HG03066 (cell line): Measurements from ENCODE around the gene PRG3.

Experiments used
- ATAC-seq: cut with Tn5 transposase; IDR thresholded peaks from one replicate; pipeline ENCODE4 v1.9.1; 2021; ENCODE audit warnings: low read depth; ENCODE audit not compliant: unreplicated experiment

Gene PRG3, protein sequence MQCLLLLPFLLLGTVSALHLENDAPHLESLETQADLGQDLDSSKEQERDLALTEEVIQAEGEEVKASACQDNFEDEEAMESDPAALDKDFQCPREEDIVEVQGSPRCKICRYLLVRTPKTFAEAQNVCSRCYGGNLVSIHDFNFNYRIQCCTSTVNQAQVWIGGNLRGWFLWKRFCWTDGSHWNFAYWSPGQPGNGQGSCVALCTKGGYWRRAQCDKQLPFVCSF

DNA sequence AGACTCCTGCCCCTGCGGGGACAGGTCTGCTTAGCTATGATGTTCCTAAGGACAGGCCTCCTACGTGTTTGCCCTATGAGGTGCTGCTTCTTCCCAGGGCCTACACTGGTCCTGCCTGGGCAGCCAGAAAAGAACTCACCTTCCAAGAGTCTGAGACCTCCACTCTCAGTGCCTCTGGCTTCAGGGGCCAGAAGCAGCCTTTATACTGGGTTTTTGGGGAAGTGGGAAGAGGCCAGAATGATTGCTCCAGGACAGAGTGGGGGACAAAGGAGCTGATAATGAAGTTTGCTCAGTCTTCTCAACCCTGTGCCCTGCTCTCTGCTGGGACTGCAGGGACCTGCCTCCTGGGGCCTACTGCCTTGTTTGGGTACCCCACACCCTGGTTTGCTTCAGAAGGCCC lies at the start of gene PRG3:
Gene PRG3, minus strand, starts transcription at position 176 of the 400 bp plus-strand sequence. CDS start 442 bp downstream, outside the sequence.
- ATAC-seq, result no peak

DNA sequence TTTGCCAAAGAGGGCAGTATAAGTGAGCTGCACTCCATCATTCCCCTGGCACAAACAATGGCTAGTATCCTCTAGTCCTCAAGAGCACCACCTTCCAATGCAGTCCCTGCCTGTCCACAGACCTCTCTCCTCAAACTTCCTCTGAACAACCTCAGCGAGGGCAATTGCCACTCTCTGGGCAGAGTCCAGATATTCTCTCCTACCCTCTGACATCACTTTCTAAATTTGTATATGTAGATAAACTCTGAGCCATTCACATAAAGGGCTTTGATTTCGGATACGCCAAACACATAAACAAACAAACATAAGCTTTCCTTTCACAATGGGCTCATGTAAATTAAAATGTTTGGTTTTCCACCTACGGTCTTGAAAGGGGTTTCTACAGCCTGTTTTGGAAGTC lies 49.0 kb upstream of the PRG3 start:
- no peak for ATAC-seq

DNA sequence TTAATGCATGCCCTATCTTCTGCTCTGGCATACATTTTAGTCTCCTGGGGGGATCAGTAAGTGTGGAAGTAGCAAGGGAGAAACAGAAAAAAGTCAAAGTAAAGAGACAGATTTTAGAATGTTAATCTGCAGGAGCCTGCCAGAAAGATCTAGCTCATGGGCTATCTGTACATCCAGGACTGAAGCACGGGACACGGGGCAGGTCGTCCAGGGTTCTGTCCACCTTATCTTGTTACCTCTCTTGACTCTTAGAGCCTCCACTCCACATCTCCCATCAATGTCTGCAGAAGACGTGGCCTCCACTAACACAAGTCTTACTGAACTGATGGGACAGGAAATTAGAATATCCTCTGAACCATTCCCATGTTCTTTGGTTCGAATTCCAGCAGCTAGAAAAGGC lies 47.7 kb upstream of the PRG3 start:
- ATAC-seq, result no peak

DNA sequence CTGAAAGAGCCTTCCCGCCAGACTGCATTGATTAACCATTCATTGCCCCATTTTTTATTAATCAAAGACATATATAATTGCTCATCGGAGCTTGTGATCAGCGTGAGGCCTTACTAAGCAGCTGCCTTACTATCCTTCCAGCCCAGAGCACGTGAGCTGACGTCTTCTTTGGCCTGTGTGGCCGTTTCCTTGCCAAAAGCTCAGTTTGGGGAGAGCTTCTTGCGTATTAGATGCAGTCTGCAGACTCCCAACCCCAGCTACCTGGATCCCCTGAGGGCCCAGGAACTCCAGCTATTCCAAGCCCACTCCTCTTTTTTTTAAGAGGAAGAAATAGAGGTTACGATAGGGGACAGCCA lies 46.8 kb upstream of the PRG3 start:
- ATAC-seq, result no peak

DNA sequence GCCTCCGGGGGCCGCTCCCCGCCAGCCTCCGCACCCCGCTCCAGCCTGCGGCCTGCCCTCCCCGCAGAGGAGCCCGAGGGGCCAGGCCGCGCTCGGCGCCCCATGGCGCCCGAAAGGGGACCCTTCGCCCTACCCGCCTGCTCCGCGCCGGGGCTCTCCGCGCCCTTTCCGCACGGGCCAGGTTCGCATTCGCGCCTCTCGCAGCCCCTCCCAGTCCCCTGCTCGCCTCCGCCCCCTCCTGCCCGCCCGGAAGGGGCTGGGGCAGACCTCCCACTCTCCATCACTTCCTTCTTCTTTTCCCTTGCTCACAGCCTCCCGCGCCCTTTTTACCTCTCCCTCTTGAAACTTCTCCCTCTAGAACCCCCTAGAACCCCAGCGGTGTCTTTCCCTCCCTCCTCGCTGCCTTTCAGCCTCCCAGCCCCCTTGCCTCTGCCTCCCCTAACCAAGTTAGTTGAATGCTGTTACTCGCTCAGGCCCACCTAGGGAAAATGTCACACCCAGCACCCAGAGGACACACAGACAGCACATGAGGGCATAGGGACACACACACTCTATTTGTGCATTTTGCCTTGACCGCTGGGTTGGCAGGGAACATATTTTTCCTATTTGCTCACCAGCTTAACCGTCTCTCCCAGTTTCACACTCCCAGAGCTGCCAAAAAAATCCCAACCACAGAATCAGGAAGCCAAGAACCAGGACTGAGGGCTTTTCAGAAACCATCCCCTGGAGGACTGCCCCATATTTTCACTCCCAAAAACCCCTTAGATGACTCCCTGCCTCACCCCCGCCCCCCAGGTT lies 46.2 kb upstream of the PRG3 start, which contains the start of gene SLC43A3:
Gene SLC43A3, minus strand, starts transcription at position 193 of the 798 bp plus-strand sequence. CDS start 949 bp downstream, outside the sequence.
- peak; percentile 59 for ATAC-seq

DNA sequence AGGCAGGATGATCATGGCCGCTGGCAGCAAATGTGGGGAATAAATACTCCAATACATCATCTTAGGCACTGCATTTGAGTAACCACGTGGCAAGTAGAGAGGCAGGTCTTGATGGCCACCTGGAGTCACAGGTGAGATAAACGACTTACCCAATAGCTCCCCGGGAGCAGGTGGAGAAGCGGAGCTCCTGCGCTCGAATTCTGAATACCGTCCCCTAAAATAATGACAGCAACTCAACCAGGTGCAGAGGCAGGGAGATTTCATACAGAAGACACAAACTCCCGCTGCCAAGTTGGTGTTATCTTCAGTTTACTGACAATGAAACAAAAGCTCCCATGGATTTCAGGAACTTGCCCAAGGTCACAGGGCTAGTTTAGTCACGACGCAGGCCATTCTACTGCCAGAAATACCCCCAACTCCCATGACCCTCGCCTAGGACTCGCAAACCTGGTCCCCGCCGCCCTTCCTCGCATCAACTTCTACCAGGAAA lies 45.5 kb upstream of the PRG3 start:
- no peak for ATAC-seq

DNA sequence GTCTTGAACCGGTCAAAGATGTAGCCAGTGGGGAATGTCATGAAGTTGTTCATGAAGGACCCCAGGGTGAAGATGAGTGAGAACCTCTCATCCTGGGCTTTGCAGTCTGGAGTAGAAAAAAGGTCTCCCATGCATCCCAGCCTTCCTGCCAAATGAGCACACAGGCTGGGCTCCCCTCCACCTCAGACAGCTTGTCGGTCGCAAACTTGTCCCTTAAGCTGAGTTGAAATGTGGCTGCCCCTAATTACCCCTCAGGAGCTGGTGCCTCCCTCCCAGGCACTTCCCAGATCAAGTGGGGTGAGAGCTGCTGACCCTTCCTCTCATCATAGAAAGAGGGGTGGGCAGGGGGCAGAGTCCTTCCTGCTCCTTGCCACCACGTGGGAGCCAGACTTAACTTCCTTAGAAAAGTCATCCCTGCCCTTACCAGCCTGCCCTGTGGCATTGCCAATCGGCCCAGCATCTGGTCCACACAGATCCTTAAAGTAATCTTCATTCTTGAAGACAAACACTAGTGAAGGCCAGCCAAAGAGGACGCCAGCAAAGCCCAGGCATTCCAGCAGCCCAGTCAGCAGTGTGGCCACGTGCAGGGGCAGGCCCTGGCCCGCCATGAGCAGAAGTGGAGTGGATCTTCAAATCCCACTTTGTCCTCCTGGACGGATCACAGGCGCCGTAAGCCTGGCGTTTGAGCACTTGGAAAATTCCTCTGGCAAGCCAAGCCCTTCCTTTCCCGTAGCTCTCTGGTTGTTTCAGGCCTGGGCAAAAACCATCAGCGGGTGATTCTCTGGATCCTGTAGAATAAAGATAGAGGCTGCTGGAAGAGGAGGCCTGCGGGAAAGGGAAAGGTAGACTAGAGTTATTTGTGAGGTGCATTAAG lies 44.9 kb upstream of the PRG3 start:
- ATAC-seq, result no peak

DNA sequence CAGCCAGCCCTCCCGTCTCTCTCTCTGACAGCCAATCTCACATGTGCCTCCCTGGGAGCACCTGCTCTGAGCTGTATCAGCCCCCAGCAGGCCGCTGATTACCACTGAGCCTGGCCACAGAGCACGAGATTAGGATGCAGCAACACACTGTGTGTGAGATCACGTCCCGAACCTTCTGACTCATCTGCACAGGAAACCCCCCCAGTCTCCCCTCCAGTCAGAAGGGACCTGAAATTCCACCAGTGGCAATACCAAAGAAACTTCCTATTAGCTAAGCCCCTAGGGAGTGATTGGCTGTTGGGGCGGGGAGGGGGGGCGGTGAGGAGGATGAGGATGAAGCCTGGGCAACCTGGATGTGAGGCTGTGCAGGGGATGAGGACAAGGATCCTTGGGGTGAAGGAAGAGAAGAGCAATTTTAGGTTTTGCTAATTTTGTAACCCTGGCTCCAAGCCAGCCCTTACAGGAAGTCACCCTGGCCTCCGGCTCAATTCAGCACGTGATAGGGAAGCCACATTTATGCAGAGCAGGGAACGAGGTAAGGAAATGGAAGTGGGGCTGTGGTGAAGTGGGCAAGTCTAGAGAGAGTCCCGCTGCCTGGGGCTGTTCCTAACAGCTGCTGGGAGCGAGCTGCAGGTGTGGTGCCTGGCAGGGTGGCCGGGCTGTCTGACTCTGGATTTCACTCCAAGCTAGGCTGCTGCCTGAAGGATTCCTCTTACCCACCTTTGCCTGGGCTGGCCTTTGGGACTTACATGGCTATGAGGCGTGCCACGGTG lies 44.0 kb upstream of the PRG3 start:
- peak; percentile 85 for ATAC-seq

DNA sequence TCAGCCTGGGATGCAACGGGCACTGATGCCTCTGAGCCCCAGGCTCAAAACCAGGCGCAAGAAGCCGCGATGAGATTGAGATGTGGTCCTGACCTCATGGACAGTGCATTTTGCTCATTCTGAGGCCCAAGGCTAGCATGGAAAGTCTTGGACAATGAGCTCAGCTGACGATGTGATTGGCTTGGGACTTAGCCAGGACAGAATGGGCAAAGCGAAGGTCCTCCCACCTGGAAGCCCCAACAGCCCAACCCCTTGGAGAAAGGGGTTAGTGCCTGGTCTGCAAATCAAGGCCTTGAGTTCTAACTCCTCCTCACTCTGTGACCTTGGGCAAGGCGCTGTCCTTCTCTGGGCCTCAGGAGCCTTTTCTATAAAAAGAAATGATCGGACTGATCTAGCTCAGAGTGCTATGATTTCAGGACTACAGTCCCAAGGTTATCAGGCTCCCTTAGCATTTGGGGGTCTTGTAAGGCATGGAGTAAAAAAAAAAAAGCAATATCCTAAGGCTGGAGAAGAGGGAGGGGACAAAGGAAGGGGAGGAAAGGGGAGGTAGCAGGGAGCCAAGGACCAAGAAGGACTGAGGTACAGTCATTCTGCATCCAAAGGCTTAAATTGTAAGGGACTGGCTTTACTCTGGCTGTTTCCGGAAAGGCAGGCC lies 43.3 kb upstream of the PRG3 start:
- ATAC-seq, result no peak

DNA sequence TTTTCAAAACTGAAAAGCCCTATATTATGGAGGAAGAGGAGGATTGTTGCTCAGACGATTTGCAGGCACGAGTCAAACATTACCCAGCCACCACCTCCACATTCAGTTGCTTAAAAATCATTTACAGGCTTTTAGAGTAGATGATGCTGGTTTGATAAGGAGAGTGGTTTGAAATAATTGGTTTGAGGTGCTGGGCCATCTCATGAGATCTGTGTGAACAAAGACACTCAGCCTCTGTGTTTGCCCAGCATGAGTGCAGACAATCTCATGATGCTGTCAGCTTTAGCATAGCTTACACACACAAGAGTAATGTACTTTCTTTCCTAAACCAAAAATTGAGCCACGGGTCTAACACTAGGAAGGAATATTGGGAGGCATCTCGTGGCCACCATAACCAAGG lies 41.7 kb upstream of the PRG3 start:
- no peak for ATAC-seq

DNA sequence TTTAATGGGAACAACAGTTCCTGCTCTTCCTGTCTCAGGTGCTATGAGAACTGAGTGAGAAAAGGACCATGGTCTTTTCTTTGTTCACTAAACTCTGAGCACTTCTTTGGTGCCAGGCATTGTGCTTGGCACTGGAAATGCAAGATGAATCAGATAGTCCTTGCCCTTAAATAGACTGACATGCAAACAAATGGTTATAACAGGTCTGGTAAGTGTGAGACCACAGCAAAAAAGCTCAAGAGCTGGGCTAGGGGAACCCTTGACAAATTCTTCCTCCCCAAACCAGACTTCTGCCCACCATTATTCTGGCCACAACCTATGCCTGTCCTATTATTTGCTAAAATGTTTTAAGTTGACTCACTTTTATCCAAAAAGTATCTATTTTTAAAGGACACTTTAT lies 40.9 kb upstream of the PRG3 start:
- ATAC-seq, result no peak

DNA sequence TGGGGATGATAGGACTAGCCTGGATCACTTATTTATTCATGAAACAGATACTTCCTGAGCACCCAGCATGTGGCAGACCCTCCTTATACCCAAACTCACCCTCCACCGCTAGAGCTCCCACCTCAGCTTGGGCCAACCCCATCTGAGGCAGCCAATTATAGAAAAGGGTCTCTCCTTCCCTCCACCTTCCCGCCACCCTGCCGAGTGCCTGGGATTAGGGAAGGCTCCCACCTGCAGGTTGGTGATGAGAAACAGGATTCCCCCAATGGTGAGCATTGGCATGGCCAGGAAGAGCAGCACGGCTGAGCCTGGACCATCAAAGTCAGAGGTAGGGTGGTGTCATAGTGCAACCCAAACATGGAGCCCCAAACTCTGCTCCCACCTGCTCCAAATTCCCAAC lies 40.1 kb upstream of the PRG3 start:
- no peak for ATAC-seq

DNA sequence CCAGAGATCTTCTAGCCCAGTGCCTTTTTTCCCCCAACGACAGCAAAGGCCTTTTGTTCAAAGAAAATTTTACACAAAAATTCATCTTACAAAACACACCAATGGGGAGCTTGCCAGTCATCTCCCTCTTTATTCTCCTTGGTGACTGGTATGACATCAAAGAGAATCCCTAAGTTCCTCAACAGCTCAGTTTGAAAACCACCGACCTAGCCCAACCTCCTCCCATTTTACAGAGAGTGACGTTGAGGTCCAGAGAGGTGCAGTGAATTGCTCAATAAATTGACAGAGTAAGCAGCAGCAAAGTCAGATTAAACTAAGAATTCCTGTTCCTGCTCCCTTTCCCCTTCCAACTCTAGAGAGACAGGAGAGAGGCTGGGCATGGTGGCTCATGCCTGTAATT lies 38.2 kb upstream of the PRG3 start:
- ATAC-seq, result no peak

DNA sequence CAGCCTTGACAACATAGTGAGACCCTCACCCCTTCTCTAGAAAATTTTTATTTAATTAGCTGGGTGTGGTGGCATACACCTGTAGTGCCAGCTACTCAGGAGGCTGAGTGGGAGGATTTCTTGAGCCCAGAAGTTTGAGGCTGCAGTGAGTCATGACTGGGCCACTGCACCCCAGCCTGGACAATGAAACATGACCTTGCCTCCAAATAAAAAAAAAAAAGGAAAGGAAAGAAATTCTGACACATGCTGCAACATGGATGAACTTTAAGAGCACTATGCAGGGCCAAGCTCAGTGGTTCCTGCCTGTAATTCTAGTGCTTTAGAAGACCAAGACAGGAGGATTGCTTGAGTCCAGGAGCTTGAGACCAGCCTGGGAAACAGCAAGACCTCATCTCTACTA lies 37.2 kb upstream of the PRG3 start:
- ATAC-seq, result no peak

DNA sequence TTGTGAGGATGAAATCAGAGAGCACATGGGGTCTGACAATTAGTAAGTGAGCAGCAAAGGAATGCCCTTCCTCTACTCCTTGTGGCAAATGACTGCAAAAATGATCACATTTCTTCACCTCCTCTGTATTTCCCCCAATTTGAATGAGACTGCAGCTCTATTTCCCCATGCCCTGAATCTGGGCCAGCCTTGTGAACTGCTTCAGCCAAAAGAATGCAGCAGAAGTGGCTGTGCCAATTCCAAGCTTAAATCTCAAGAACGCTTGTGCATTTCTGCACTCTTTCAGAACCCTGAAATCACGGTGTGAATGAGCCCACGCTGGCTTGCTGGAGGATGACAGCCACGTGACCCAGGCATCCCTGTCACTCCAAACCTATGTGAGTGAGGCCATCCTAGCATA lies 36.1 kb upstream of the PRG3 start:
- ATAC-seq, result no peak

DNA sequence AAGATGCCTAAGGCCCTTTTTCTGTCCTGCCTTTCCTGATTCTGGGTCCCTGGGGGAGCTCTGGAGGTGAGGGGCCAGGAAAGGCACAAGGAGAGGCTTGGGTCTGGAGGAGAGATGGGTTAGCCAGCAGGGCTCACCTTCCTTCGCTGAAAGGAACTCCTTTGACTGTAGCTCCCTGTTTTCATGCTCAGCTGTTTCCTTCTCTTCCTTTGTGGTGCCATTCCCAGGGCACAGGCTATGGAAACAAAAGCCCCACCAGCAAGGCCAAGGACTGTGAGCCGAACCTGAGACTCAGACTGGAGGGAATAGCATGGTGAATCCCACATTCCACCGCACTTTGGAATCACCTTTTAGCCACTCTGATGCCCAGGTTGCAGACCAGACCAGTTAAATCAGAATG lies 35.5 kb upstream of the PRG3 start:
- no peak for ATAC-seq

DNA sequence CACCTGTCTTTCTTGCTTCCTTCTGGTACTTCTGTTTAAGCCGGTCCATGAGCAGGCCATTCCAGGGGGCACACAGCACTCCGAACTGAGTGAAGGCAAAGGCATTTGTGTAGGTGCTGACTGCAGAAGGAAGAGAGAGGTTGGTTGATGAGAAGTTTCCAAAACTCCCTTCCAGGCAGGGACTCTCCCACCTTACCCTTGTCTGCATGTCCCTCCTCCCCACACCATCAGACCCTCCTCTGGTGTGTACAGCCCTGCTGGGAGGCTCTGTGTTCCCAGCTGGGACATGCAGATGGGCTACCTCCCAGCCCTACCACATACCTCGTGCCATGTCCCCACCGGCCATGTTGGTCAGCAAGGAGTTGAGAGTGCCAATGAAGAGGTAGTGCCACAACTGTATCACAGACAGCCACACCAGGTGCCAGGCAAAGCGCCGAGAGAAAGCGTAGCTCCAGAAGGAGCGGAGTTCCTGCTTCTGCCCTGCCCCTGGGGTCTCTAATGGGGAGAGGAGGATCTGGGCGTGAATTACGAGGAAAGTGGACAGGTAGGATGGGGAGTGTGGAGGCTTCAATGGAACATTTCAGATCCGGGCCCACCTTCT lies 33.8 kb upstream of the PRG3 start:
- ATAC-seq, result no peak

DNA sequence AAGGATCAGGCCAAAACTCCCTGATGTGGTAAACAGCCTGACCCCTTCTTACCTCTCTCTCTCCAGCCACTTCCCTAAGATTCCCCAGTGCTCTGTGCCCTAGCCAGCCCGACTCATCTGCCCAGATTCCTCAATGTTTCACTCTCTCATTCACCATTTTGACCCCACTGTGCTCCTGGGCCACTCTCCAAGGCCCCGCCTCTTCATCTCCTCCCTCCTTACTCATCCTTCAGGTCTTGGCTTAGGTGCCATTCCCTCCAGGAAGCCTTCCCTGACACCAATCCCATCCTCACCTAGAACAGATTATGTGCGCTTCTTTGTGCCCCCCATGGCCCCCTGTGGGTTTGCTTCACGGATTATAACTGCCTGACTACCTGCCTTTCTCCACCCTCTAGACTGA lies 32.7 kb upstream of the PRG3 start:
- ATAC-seq, result no peak

DNA sequence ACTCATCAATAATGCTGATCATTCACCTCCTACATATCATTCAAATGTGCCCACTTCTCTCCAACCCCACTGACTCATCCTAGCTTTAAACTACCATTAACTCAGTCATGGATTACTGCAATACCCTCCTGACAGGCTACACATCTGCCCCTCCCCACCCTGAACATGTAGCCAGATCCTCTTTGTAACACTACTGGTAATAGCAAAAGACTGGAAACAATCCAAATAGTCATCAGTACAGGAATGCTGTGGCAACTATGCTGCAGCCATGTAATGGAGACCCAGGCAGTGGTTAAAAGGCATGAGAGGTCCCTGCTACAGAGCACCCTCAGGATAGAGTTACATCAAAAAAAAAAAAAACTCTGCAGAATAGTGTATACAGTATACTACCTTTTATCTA lies 29.3 kb upstream of the PRG3 start:
- ATAC-seq, result no peak
